GM18505 (cell line): Measurements from ENCODE around the gene PLEKHF1.
"Not testable (repeated sequence)": the region's sequence is repeated elsewhere in the genome, so short reads cannot be mapped to it uniquely, and the experiment has no call there.

ENCODE experiments used
- ATAC-seq: cut with Tn5 transposase; IDR thresholded peaks from one replicate; pipeline ENCODE4 v1.9.1; 2021; ENCODE audit not compliant: unreplicated experiment
- POLR2A ChIP-seq: IDR thresholded peaks from 4 replicates; pipeline ENCODE4 v1.6.1; 2011; ENCODE audit warnings: borderline replicate concordance; ENCODE audit not compliant: insufficient read depth, insufficient read length; ENCODE audit errors: extremely low read depth

The PLEKHF1 gene

GRCh38 chr19:29665215-29665825, at the start of gene PLEKHF1:
Gene PLEKHF1, plus strand, starts transcription at chr19:29665461. Its CDS starts 8,379 bp downstream, at chr19:29673840.
- TF ChIP-seq POLR2A = peak; percentile 55

GRCh38 chr19:29615891-29616425, 49.3 kb upstream of the PLEKHF1 start:
- TF ChIP-seq POLR2A = no peak
- no peak for ATAC-seq

More at GRCh38 chr19:29665215-29665825, at the start of gene PLEKHF1:
- peak; percentile 87 for ATAC-seq

GRCh38 chr19:29616541-29616940, 48.7 kb upstream of the PLEKHF1 start:
- ATAC-seq = no peak
- no peak for TF ChIP-seq POLR2A

GRCh38 chr19:29617366-29618266, 47.6 kb upstream of the PLEKHF1 start:
- TF ChIP-seq POLR2A = no peak
- ATAC-seq = no peak

- no peak for ATAC-seq
Measured at GRCh38 chr19:29618434-29618833, 46.8 kb upstream of the PLEKHF1 start.

GRCh38 chr19:29618871-29619270, 46.4 kb upstream of the PLEKHF1 start:
- no peak for ATAC-seq
- no peak for TF ChIP-seq POLR2A

More at GRCh38 chr19:29618434-29618833, 46.8 kb upstream of the PLEKHF1 start:
- TF ChIP-seq POLR2A = no peak

GRCh38 chr19:29620931-29621351, 44.3 kb upstream of the PLEKHF1 start:
- no peak for ATAC-seq
- no peak for TF ChIP-seq POLR2A

GRCh38 chr19:29622166-29623070, 42.8 kb upstream of the PLEKHF1 start:
- ATAC-seq = peak; percentile 44
- TF ChIP-seq POLR2A = no peak

GRCh38 chr19:29623726-29624488, 41.4 kb upstream of the PLEKHF1 start:
- no peak for ATAC-seq
- no peak for TF ChIP-seq POLR2A

- TF ChIP-seq POLR2A = no peak
- ATAC-seq = no peak
Measured at GRCh38 chr19:29624489-29625185, 40.6 kb upstream of the PLEKHF1 start.

- no peak for ATAC-seq
- TF ChIP-seq POLR2A = no peak
Measured at GRCh38 chr19:29625186-29625651, 40.0 kb upstream of the PLEKHF1 start.

- ATAC-seq = no peak
- TF ChIP-seq POLR2A = no peak
Measured at GRCh38 chr19:29626386-29626785, 38.9 kb upstream of the PLEKHF1 start.

GRCh38 chr19:29626832-29627231, 38.4 kb upstream of the PLEKHF1 start:
- ATAC-seq = not testable (repeated sequence)
